Measurements from ENCODE around the gene XCL2.
"Not testable (repeated sequence)": the region's sequence is repeated elsewhere in the genome, so short reads cannot be mapped to it uniquely, and the experiment has no call there.

The XCL2 gene

DNA sequence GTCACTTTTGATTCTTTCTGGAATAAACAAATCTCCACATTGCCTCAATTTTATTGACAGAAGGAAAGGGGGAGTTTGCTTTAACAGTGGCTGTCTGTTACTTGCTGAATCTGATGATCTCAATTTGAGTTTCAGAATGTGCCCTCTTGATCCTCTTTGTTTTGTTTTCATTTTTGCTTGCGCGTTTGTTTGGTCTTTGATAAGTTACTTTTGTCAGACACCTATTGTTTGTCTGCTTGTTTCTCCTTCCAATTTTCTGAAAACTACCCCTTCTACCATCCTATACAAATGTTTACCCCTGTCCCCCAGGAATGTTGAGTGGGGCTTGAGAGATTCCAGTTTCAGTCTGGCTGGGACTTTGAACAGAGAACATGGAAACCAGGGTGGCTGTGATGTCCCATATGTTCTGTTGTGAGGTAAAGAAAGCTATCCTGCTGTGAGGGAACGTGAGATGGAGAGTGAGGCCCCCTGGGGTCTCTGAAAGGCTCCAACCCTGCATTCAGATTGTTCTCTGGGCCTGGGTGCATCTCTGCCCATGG, 11.8 kb upstream of the XCL2 start:
- no peak for DNase-seq

DNA sequence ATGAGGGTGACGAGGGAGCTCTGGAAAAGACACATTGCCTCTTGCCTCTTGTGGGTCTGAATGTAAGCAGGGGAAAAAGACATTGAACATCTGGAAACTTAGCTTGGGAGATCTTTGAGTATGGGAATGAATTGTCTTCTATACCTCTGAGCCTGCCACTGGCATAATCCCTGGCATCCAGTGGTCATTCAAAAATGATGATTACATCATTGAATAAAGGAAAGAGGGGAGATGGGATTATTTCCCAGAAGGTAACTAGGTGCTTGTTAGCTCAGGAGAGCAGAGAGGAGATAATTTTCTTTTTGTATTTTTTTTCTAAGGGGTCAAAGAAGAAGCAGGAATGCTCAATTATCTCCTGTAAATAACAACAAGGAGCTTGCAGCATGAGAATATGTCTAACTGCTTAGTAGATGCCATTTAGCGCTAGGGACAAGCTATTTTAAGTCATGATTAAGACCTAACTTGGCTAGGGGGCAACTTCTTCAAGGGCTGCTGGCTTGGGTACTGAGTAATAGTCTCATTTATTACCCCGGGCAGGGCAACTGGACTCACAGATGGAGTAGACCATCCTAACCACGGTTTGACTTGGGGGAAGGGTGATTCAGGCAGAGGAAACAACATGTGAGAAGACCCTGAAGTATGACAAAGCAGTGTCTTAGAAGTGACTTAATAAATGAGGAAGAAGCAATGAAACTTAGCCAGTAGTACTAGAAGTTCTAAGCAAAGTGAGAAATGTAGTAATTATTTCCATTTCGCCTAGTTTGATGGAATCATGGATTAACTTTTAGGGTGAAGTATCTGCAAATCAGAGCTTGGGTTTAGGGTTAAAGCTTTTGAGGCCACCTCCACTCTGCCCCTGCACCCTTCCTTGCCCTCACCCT, 11.0 kb upstream of the XCL2 start:
- no peak for DNase-seq

DNA sequence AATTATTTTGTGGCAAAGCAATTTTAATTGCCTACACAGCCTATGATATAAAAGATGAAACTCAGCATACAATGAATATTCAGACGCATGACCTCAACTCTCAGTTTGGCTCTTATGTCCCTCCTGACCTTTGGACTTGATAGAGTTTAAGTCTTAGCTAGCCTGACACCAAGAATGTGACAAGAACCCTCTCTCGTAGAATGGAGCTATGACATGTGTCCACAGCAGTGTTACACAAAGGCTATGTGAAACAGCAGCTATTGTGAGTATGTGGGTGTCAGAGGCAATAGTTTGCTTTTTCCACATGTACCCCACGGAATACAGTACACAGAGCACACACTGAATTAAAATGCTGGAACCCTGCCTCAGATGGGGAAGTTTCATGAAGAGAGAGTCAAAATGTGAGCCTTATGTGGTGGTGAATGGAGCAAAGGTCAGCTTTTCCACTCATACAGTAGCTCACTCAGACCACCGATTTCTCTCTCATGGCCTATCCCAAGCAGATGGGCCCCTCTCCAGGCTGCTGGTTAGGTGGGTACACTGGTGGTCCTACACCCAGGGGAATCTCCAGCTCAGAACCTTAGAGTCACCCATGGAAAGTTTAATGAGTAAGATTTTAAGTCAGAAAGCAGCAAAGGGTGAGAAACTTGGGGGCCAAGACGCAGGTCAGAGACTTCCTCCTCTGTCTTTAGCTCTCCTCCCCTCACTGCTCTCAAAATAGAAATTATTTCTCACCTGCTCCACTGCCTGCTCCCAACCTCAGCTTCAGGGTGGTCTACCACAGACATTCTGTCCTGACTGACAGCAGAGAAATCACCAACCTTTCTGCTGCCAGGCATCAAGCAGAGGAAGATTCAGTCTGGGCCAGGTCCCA, 10.1 kb upstream of the XCL2 start:
- no peak for DNase-seq

DNA sequence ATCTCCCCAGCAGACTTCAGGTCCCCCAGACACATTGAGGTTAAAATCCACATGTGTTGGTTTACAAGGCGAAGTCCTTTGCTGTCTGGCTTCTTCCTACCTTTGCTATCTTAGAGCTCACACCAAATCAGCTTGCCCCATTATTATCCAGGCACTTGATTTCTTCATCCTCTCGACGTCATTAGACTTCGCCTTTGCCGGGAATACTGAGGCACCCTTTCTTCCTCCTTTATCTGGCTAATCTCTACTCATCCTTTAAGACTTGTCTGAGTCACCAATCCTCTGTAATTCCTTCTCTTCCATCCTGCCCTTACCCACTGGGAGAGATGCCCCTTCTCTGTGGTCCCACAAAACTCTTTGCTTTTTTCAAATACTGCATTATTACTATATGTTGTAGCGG, 9.2 kb upstream of the XCL2 start:
- no peak for DNase-seq

DNA sequence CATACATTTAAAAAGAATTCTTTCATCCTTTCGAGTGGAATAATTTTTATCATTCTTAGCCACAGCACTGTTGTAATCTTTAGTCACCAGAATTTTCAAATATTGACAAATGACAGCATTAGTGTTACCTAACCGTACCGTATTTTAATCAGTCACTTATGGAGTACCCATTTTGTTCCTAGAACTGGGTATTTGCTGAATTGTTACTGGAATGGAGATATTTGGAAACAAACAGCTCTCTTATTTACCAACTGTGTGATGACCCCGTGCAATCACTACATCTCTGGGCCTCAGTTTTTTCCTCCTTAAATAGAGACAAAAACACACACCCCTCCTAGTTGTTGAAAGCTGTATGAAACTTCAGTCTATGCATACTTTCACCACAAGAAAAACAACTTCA, 7.9 kb upstream of the XCL2 start:
- DNase-seq, result no peak

DNA sequence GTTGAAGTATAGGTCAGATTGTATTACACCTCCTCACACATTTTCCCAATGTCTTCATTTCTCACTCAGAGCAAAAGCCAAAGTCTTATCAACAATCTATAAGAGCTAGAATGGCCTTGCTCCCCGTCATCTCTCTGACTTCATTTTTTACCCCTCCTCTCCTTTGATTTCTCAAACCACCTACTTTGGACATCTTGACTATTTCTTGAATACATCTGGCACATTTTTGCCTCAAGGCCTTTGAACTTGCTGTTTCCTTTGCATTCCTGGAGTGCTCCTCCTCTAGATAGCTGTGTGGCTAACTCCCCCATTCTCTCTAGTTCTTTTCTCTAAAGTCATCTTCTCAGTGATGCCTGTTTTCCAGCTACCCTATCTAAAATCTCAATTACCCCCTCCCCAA, 7.2 kb upstream of the XCL2 start:
- DNase-seq, result no peak

DNA sequence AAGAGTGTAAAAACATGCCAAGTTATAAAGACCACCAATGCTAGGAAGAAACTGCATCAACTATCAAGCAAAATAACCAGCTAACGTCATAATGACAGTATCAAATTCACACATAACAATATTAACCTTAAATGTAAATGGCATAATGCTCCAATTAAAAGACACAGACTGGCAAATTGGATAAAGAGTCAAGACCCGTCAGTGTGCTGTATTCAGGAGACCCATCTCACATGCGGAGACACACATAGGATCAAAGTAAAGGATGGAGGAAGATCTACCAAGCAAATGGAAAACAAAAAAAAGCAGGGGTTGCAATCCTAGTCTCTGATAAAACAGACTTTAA, 2.7 kb upstream of the XCL2 start:
- not testable (repeated sequence) for DNase-seq

DNA sequence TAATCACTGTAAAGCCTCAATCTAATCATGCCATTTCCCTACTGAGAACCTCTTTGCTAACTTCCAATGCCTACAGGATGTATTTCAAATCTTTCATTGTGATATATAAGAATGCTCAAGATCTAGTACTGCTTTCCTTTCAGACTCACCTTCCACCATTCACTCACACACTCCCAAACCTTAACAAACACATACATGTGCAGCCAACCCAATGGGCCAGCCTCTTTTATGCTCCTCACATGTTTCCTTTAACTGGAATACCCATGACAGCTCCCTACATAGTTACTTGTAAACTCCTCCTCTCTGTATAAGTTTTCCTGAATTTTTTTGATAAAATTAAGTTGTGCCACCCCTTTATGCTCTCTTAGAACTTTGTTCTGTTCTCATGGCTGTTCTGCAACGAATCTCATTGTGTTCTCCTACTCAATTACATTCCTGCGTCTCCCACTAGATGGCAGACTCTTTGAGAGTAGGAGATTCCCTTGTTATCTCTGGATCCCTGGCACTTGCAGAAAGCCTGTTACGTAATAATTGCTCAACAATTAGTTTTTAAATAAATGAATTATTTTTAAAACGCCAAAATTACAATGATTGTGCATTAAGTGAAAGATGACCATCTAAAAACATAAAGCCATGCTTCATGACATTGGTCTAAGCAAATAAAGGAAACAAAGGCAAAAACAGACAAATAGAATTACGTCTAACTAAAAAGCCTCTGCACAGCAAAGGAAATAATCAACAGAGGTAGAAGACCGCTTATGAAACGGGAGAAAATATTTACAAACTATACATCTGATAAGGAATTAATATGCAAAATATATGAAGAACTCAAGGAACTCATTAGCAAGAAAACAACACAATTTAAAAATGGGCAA, 2.1 kb upstream of the XCL2 start:
- not testable (repeated sequence) for DNase-seq

DNA sequence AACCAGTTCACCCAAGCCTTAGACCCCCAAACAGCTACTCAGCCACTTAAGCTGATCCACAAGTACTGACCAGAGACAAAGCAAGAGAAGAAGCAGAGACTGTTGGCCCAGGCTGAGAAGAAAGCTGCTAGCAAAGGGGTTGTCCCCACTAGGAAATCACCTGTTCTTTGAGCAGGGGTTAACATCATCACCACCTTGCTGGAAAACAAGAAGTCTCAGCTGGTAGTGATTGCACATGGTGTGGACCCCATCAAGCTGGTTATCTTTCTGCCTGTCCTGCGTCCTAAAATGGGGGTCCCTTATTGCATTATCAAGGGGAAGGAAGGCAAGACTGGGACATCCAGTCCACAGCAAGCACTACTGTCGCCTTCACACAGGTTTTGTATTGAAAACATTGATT, 819 bp downstream of the XCL2 start:
- not testable (repeated sequence) for DNase-seq

DNA sequence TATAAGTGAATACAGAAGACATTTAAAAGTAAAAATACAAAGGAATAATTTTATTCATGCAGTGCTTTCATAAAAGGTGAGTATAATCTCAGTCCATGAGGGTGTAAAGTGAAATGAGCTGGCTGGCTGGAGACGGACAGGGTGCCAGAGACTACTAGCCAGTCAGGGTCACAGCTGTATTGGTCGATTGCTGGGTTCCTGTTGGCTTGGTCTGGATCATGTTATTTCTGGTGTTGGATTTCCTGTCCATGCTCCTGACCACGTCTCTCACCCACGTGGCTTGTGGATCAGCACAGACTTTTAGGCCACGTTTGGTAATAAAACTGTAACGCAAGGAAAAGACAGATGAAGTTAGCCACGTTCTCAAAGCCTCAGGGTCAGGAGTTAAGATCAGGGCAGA, 3.0 kb downstream of the XCL2 start:
- not testable (repeated sequence) for DNase-seq

DNA sequence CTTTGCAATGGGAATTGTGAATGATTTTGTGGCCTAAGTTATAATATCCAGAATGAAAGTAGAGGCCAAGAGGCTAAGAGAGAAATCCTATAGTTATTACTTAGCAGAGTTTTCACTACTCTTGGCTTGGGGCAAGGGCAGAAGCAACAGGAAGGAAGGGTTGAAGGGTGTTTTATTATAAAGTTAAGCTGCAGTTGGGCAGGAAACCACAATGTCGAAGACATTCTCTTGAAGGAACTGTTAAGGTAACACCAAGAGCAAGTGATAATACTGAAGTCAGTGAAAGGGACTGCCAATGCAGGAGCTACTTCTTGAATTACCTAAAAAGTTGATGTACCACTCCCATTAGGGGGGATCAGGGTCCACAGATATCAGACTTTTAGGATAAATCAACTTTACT, 8.3 kb downstream of the XCL2 start:
- no peak for DNase-seq

DNA sequence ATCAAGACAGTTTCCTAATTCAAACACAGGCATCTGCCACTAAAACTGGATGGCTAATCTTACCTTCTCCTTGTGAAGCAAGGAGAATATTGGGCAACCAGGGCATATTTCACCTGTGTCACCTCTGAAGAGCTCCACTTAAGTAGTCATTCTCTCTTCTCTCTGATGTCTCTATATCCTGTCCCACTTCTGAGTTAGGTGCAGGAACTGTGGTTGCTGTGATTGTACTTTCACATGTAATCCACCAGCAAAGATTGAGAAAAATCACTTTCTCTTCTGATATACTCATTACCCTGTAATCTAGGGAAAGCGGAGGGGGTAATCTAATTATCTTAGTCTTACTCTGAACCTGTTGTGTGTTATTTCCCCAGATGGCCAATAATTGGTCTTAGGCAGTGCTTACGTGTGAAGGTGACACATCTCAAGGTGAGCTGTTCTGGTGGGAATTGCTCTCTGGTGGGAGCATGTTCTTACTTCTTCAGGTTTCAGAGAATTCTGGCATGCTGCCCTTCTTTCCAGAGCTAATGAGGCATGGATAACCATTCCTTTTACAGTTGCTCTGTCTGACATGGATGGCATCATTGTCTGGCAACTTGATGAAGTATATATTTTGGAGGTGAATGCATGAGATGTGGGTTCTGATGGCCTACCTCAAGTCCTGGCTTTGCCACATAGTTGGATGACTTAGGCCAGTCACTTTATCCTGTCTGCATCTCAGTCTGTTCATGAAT, 12.0 kb downstream of the XCL2 start:
- no peak for DNase-seq

DNA sequence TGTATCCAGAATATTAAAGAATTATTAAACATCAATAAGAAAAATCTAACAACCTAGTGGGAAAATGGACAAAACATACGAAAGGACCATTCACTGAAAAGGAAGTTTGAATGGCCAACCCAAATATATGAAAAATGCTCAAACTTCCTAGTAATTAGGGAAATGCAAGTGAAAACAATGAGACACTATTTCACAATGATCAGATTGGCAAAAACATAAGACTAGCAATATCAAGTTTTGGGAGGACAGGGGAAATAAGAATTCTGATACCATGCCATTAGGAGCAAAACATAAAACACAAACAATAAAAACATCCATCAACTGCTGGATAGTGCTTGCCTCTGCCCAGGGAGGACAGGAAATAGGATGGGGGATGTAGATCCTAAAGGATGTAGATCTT, 14.3 kb downstream of the XCL2 start:
- DNase-seq, result no peak

DNA sequence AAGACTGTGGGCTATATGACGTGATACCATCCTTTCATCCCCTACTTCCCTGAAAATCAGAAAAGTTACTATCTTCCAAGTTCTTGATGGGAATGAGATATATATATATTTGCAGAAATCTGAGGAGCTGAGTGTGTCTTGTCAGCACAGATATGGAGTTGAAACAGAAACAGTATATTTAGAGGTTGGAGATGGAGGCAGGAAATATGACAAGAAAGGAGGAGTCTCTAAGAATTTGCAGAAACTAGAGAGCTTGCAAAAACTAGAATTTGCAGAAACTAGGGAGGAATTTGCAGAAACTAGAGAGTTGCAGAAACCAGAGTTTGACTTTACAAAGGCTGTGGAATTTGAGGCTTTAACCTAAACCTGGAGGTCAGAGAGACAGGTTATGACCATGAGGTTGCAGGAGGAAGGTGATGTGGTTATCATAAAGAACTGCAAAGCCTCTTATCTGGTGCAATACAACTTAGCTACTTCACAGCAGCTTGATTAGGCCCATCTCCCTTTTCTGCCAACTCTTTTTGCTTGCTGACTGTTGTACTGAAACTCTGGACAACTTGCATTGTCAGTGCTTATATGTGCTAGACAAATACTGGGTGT, 22.3 kb downstream of the XCL2 start:
- DNase-seq, result no peak

DNA sequence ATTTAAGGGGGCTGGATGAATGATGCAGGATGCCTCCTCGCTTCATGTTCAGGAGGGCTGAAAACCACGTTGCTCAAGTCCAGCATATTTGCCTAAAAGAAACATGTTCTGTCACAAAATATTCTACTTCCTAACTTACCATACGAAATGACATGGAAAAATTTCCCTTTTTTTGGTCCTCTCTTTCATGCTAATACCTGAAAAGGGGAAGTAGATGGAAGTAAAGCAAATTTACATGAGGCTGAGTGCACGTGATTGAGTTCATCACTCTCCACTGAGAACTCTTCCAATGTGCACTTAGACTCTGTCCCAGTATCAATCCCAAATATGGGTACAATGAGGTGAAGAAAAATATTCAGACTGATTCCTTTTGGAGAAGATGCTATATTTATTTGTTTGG, 23.0 kb downstream of the XCL2 start:
- DNase-seq, result no peak

DNA sequence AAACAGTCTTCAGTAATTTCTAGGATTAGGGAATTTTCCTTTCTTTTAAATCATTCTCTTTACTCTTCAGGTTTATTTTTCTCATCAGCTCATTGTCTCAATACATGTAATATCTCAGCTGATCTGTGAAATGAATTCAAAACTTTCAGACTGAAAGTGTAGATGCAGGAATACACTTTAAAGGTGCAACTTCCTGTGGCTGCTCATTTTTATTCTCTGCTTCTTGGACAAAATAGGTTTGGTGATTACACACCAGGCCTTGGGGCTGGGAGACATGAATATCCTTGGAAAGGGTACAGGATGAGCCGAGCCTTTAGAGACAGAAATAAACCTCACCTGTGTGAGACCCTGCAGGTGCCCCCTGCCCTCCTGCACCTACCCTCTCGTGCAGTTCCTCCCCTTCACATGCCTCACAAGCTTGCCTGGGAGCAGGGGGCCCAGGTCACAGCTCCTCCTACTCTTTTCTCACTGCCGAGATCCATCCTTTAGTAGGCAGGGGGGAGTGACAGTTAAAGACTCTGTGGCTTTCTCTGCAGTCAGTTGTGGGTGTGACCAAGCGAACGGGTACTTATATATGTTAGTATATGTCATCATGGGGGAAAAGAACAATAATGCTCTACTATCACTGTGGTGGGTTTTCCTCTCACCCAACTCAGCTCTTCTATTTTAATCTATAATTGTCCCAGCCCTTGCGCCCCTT, 23.6 kb downstream of the XCL2 start:
- DNase-seq, result no peak

DNA sequence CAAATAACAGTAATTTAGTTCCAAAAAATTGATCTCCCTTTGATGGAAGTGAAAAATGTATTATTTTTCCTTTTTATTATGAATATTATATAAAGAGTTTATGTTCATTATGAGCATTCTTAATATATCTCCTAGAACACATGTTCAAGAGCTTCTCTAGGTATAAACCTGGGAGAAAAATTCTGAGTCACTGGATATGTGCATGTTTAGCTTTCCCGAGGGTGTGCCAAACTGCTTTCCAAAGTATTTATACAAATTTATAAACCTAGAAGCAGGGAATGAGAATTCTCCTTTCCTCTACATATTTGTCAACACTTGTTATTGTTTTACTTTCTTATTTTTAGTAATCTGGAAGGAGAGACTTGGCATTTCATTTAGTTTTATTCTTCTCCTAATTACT, 25.0 kb downstream of the XCL2 start:
- DNase-seq, result no peak

DNA sequence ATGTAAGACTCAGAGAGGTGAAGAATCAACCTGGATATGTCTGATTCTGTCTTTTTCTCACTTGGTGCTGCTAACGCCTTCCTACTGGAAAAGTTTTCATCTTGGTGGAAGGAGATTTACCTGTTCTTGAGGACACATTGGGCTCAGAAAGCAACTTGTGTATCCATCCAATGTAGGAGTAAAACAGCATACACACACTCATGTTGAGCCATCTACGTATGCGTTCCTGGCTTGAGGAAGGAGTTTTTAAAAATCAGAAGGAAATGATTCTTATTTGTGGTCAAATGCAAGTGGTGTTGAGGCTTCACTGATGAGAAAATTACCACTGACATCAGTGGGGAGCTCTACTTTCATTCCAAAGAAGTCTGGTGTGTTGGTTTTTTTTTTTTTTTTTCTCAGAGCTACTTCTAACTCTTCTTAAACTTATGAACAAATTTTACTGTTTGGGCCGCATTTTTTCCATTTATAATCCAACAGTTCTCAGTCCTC, 25.6 kb downstream of the XCL2 start:
- DNase-seq, result no peak

DNA sequence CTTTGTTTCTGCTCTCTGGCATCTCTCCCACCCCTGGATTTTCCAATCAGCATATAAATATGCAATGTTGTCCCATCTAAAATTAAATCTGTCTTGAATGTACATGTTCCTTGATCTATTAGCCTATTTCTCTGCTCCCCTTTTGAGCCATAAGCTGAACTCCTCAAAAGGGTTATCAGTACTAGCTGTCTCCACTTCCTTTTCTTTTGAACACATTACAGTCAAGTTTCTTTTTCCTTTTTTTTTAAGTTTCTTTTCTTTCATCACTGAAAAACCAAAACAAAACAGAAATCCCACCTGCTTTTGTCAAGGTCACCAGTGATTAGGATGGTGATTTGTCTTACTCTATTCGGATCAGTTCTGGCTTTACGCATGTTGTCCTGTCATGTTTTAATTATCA, 29.3 kb downstream of the XCL2 start:
- DNase-seq, result no peak

DNA sequence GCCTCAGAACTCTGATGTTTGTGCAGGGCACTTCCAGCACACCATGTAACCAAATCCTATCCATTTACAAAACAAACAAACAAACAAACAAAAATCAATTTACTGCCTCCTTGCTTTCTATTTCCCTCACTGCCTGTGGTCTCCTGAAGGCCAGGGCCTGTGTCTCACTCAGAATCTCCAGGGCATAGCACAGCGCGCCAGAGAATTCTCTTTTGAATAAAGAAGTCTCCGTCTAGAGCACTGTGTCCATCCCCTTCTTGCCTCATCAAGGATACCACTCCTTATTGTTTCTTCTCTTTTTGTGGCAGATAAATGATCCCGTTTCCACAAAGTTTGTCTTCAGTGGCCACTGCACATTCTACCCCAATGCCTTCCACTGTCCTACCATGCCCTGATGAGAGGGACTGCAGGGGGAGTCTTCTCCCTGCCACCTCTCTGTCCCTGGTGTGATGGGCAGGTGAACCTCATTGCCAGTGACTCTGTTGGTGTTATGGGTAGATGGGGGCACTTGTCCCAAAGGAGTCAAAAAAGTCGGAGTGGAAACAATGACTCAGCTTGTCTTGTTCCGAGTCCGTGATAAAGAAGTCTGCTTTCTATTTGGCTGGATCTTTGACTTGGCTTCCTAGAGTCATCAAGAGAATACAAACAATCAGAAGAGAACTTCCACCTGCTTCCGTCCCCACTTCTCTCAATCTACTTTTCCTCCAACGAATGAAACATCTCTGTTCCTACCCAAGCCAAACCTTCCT, 30.0 kb downstream of the XCL2 start:
- DNase-seq, result no peak

Data from activated CD4-positive, alpha-beta T cell treated with anti-CD3 and anti-CD28 coated beads, Interleukin-2, amount 50 U/mL, for 1 hour (primary cell).